ENCODE measurements around the gene PCSK7.
A peak's percentile ranks its signal among the peaks of the same experiment; 100 is the strongest.

PCSK7 gene

GRCh38 chr11:117226388-117227385, 5.2 kb downstream of the PCSK7 start:
- peak; percentile 53 for DNase-seq (ENCODE audit: extremely low read depth, low read depth)
- TF ChIP-seq, protein P1, sequence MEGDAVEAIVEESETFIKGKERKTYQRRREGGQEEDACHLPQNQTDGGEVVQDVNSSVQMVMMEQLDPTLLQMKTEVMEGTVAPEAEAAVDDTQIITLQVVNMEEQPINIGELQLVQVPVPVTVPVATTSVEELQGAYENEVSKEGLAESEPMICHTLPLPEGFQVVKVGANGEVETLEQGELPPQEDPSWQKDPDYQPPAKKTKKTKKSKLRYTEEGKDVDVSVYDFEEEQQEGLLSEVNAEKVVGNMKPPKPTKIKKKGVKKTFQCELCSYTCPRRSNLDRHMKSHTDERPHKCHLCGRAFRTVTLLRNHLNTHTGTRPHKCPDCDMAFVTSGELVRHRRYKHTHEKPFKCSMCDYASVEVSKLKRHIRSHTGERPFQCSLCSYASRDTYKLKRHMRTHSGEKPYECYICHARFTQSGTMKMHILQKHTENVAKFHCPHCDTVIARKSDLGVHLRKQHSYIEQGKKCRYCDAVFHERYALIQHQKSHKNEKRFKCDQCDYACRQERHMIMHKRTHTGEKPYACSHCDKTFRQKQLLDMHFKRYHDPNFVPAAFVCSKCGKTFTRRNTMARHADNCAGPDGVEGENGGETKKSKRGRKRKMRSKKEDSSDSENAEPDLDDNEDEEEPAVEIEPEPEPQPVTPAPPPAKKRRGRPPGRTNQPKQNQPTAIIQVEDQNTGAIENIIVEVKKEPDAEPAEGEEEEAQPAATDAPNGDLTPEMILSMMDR (IDR thresholded peaks at IDR 0.05; ENCODE audit: low read depth, low read length, missing control alignments) = peak; percentile 75
- H3K4me3 ChIP-seq (replicated peaks; ENCODE audit: low read depth, low read length) = no peak overlapping the region

- no peak overlapping the region for H3K4me3 ChIP-seq (replicated peaks; ENCODE audit: low read depth, low read length)
- no peak for DNase-seq (ENCODE audit: extremely low read depth, low read depth)
- TF ChIP-seq, protein P1 (IDR thresholded peaks at IDR 0.05; ENCODE audit: low read depth, low read length, missing control alignments) = no peak
These were observed 6.2 kb downstream of the PCSK7 start for GRCh38 chr11:117225553-117226170.

DNA sequence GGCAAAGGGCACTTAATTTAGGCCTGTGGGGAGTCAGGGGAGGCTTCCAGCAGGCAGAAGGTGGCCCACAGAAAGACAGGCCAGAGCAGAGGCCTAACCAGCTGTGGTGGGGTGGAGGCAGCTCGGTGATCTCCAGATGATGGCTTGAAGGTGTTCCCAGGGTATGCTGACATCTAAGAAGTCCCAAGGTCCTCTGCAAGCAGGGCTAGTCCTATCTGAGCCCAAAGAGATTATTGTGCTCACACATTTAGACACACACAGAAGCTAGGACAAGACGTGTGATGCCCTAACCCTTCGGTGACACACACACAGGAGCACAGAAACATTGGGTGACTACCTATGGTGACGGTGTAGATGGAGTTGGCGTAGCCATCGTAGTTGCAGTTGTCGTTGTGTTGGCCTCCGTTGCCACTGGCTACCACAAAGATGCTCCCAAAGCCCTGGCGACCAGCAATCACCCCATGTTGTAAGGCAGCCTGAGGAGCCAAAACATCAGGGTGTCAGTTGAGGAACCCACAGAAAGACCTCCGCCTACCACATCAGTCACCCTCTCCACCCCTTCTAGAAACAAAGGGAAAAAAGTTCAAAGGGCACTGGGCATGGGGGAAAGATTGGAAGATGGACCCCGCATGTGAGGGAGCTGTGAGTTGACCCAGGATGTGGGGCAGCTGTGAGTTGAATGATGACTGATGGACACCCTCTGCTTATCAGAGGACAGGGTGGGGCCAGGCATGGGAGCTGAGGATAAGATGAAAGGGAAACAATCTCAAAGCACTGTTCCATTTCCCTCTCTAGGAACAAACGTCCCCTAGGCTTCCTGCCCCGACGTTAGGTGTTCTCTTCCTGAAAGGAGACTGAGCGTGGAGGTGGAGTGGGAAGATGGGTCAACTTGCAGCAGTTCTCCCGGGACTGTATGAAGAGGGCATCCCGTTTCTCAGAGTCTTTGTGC, 7.9 kb downstream of the PCSK7 start:
- H3K4me3 ChIP-seq (replicated peaks; ENCODE audit: low read depth, low read length) = no peak overlapping the region
- no peak for DNase-seq (ENCODE audit: extremely low read depth, low read depth)
- TF ChIP-seq, protein P1 (IDR thresholded peaks at IDR 0.05; ENCODE audit: low read depth, low read length, missing control alignments) = no peak

- TF ChIP-seq, protein P1 (IDR thresholded peaks at IDR 0.05; ENCODE audit: low read depth, low read length, missing control alignments) = no peak
- no peak for DNase-seq (ENCODE audit: extremely low read depth, low read depth)
These were observed 8.7 kb downstream of the PCSK7 start for GRCh38 chr11:117222991-117223740.

GRCh38 chr11:117221775-117222517, 9.9 kb downstream of the PCSK7 start:
- DNase-seq (ENCODE audit: extremely low read depth, low read depth) = no peak
- H3K4me3 ChIP-seq (replicated peaks; ENCODE audit: low read depth, low read length) = no peak overlapping the region
- TF ChIP-seq, protein P1 (IDR thresholded peaks at IDR 0.05; ENCODE audit: low read depth, low read length, missing control alignments) = peak; percentile 5

More at GRCh38 chr11:117222991-117223740, 8.7 kb downstream of the PCSK7 start:
- no peak overlapping the region for H3K4me3 ChIP-seq (replicated peaks; ENCODE audit: low read depth, low read length)
